GM12875 (cell line): ENCODE measurements around the gene DSCAML1.

Source experiments
- H3K4me3 ChIP-seq: one replicate; pipeline ENCODE4 v1.5.1; 2011; ENCODE audit warnings: low read depth, low read length, control low read depth
- CTCF ChIP-seq: IDR thresholded peaks from 2 replicates; pipeline ENCODE4 v1.5.1; 2011; ENCODE audit warnings: low read depth, mild to moderate bottlenecking, control low read depth, inconsistent platforms, low read length, moderate library complexity, borderline replicate concordance; ENCODE audit not compliant: insufficient read depth

The DSCAML1 gene

DNA sequence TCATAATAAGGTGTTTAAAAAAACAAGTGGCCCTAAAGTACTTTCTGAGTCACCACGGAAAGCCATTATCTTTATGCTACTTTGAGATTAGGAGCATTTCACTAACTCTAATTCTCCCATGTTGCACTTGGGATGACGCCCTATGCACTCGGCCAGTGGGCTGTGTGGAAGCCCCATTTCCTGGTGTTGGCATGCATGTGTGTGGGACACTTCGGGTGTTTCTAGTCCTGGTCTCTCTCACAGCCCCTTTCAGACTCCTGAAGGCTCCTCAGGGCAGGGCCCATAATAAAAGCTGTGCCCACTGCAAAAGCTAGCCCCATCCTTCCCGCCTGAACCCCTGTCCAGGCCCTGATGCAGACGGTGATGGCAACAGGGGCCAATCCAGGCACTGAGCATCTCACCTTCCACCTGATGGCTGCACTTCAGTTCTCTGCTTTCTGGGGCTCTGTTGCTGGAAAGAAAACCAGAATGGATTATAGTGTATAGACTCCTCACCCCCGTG lies 42.4 kb upstream of the DSCAML1 start:
- TF ChIP-seq CTCF, result no peak

GRCh38 chr11:117838901-117839300 lies 41.9 kb upstream of the DSCAML1 start:
- TF ChIP-seq CTCF, result no peak
- H3K4me3 ChIP-seq, result no peak overlapping the region

More for the DNA sequence above, 42.4 kb upstream of the DSCAML1 start:
- H3K4me3 ChIP-seq, result no peak overlapping the region

- no peak overlapping the region for H3K4me3 ChIP-seq
- TF ChIP-seq CTCF, result no peak
Observed at GRCh38 chr11:117837791-117838190, 40.8 kb upstream of the DSCAML1 start.

DNA sequence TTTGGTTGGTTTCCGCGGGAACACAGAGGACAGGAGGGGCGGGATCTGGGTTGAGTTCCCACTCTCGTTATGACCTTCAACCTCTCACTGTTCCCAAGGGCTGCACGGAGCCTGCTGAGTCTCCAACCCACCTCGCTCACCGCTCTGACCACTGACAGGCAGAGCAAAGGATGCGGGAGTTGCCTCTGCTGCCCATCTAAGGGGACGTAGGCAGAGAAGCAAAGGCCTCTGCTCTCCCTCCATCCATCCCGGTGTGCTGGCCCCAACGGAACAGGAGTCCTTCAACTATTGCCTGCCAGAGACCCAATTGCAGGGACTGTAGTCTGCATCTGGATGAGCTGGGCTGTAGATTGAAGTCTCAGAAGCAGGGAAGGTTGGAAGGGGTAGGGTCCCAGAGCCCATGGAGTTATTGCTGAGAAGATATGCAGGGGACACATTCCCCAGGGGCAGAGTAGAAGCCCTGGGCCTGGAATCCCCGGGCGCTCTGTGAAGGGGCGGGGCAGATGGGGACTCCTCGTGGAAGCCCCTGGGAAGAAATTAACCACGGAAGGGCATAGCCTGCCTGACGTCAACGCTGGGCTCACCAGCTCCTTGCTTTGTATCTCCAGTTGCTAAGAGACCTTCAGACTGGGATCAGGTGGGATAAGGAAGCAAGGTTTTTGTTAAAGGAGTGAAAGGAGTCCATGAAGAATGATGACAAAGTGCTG lies 40.2 kb upstream of the DSCAML1 start:
- TF ChIP-seq CTCF, result no peak
- H3K4me3 ChIP-seq, result no peak overlapping the region

DNA sequence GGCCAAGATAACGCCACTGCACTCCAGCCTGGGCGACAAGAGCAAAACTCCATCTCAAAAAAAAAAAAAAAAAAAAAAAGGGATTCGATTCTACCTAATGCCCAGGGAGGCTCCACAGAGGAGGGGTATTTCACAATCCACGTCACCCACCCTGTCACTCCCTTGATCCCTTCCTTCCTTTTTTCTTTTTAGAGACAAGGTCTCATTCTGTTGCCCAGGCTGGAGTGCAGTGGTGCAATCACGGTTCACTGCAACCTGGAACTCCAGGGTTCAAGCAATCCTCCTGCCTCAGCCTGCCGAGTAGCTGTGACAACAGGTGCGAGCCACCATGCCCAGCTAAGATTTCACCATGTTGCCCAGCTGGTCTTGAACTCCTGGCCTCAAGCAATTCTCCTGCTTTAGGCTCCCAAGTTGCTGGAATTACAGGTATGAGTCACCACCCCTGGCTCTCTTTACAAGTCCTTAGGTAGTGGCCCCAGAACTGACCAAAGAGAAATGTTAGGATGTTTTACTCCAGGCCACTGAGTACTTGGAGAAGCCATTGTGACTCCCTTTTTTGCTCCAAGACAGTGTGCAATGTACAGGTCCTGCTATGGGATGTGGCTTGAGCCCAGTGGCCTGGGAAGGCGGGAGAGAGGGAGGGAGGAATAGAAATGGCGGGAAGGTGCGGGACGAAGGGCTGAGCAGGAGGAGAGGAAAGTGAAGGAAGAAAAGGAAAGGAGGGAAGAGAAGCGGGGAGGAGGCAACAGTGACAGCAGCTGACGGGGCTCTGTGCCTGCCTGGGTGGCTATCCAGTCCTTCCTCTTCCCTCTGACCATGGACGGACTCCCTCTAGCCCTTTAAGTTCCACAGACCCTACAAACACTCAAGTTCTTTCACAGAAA lies 39.3 kb upstream of the DSCAML1 start:
- H3K4me3 ChIP-seq, result no peak overlapping the region
- no peak for TF ChIP-seq CTCF

GRCh38 chr11:117835576-117835975 lies 38.6 kb upstream of the DSCAML1 start:
- no peak for TF ChIP-seq CTCF
- no peak overlapping the region for H3K4me3 ChIP-seq

DNA sequence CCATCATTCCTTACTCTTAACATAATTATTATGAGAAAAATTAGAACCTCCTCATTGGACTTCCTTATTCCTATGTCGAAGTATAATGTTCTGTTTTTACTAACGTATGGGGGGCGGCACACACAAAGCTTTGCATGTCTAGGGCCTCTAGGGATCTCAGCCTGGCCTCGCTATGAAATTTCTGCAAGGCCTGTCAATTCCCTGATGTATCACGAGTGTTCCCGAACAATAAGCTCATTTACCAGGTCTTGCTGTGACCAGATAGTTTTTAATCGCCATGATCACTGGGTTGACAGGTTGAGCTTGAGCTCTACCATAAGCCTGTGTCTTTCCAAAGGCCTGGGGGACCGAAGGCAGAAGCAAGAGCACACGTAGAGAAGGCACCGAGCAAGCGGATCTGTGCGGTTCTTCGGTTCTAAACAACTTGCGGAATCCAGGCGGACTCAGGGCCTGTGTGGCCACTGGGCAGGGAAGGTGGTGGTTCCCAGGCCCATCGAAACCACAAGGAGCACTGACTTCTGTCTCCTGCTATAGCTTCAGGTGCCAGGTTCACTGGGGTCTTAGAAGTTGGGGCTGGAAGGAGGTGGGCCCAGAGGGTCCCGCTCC lies 37.9 kb upstream of the DSCAML1 start:
- H3K4me3 ChIP-seq, result no peak overlapping the region
- no peak for TF ChIP-seq CTCF
